HG02588 (cell line): ENCODE results near the gene TULP4.
"Not testable (repeated sequence)": the region's sequence is repeated elsewhere in the genome, so short reads cannot be mapped to it uniquely, and the experiment has no call there.

Source experiments
- ATAC-seq: cut with Tn5 transposase; IDR thresholded peaks from one replicate; pipeline ENCODE4 v1.9.1; 2021; ENCODE audit warnings: mild to moderate bottlenecking, moderate library complexity; ENCODE audit not compliant: unreplicated experiment

TULP4 gene

GRCh38 chr6:158517581-158517980 is 205.3 kb downstream of the TULP4 start:
- ATAC-seq = peak; percentile 38

GRCh38 chr6:158518191-158519127 is 206.2 kb downstream of the TULP4 start:
- peak; percentile 71 for ATAC-seq

- no peak for ATAC-seq
These were observed 207.0 kb downstream of the TULP4 start for GRCh38 chr6:158519300-158519699.

GRCh38 chr6:158519761-158520160 is 207.5 kb downstream of the TULP4 start:
- ATAC-seq = no peak

- ATAC-seq = not testable (repeated sequence)
These were observed 208.7 kb downstream of the TULP4 start for GRCh38 chr6:158520975-158521374.

- ATAC-seq = no peak
These were observed 209.5 kb downstream of the TULP4 start for GRCh38 chr6:158521759-158522158.

- ATAC-seq = no peak
These were observed 210.4 kb downstream of the TULP4 start for GRCh38 chr6:158522616-158523015.

GRCh38 chr6:158524311-158524710 is 212.0 kb downstream of the TULP4 start:
- no peak for ATAC-seq

GRCh38 chr6:158527858-158528257 is 215.6 kb downstream of the TULP4 start:
- not testable (repeated sequence) for ATAC-seq

- ATAC-seq = no peak
These were observed 216.6 kb downstream of the TULP4 start for GRCh38 chr6:158528826-158529225.

GRCh38 chr6:158529629-158530028 is 217.4 kb downstream of the TULP4 start:
- ATAC-seq = no peak

GRCh38 chr6:158531566-158531965 is 219.3 kb downstream of the TULP4 start:
- ATAC-seq = no peak

GRCh38 chr6:158531970-158532369 is 219.7 kb downstream of the TULP4 start:
- no peak for ATAC-seq

GRCh38 chr6:158536084-158536890 is 224.0 kb downstream of the TULP4 start:
- no peak for ATAC-seq

- no peak for ATAC-seq
These were observed 224.9 kb downstream of the TULP4 start for GRCh38 chr6:158536891-158537798.

GRCh38 chr6:158538741-158539140 is 226.5 kb downstream of the TULP4 start:
- no peak for ATAC-seq

GRCh38 chr6:158539413-158539812 is 227.1 kb downstream of the TULP4 start:
- ATAC-seq = no peak

GRCh38 chr6:158539881-158540280 is 227.6 kb downstream of the TULP4 start:
- ATAC-seq = no peak

- no peak for ATAC-seq
These were observed 231.4 kb downstream of the TULP4 start for GRCh38 chr6:158543606-158544185.

GRCh38 chr6:158544428-158544827 is 232.2 kb downstream of the TULP4 start:
- ATAC-seq = no peak
